ENCODE results near the gene SCGB1D1. TPM values are rescaled to one million over a fixed set of nuclear protein-coding genes. Genes with fewer than 3 reads are reported as not detected.

Gene SCGB1D1
- total and polyA plus RNA-seq, 2 experiments from 2014 or later: not detected

GRCh38 chr11:62208785-62209144, 18.7 kb downstream of the SCGB1D1 start (continued):
- no peak for TF ChIP-seq REST (IDR thresholded peaks at IDR 0.05; ENCODE audit: unreplicated experiment)
- no peak for TF ChIP-seq CREB1 (CRISPR knock-in tag; IDR thresholded peaks at IDR 0.05; ENCODE audit: low read depth)

DNA sequence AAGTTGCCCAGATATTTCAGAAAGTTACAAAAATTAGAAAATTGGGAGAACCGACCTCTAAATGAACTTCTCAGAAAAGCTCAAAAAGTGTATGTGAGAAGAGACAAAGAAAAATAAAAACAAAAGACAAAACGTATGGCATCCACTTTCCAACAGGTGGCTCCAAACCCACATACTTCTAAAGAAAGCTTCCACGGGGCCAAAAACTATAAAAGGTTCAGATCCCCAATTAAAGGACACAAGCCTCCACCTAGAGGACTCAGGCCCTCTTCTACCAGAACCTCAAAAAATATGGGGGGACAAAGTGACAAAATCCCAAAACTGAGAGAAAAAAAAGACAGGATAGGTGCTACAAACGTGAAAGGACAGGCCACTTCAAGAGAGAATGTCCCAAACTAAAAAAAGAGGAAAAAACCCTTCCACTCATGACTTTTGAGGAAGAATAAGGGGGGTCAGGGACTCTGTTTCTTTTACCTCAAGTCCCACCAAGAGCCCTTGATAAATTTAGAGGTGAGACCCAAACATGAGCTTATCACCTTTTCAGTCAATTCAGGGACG, 27.3 kb downstream of the SCGB1D1 start:
- Histone ChIP-seq H3K79me2 (replicated peaks; ENCODE audit: insufficient read depth) (no peaks in the 10 kb centered on the region), H3K4me3 (no peak overlapping the region), H2AFZ (no peak overlapping the region), H3K27ac (ENCODE audit: low read depth) (no peak overlapping the region), H3K36me3 (ENCODE audit: insufficient read depth) (no peaks in the 10 kb centered on the region; the same call in 1 of the 2 replicates), H3K4me1 (ENCODE audit: insufficient read depth) (no peaks in the 10 kb centered on the region), H3K9me2 (ENCODE audit: insufficient read depth) (no peaks in the 10 kb centered on the region), H4K20me1 (replicated peaks; ENCODE audit: insufficient read depth) (no peaks in the 10 kb centered on the region), H3K4me2 (no peak overlapping the region), H3F3A (replicated peaks; ENCODE audit: low read depth) (no peaks in the 10 kb centered on the region), H3K27me3 (ENCODE audit: insufficient read depth) (no peaks in the 10 kb centered on the region)
- Mint-ChIP-seq H3K36me3 (ENCODE audit: low read depth) (peaks cover 3% of the 10 kb centered on the region; the same call in 1 of the 3 replicates), H3K4me3 (no peak overlapping the region), H3K4me1 (no peaks in the 10 kb centered on the region), H3K27me3 (ENCODE audit: insufficient read depth, low read depth, poor library complexity) (peaks cover 5% of the 10 kb centered on the region), H3K9me3 (peaks cover 12% of the 10 kb centered on the region), H3K27ac (no peak overlapping the region)
- TF ChIP-seq EZH2 (IDR thresholded peaks at IDR 0.05; ENCODE audit: low read depth, unreplicated experiment) (no peak), ZNF114 (CRISPR knock-in tag; IDR thresholded peaks at IDR 0.05) (no peak), CTCF (conservative IDR thresholded peaks at IDR 0.05; ENCODE audit: low read depth in 2 of 2) (peak; percentile 70 to 75)
- ATAC-seq: peak; percentile 62
- peak; percentile 75 for DNase-seq (ENCODE audit: low spot score)

- Histone ChIP-seq H3K4me2 (no peak overlapping the region), H3F3A (replicated peaks; ENCODE audit: low read depth) (no peaks in the 10 kb centered on the region), H3K27me3 (ENCODE audit: insufficient read depth) (no peaks in the 10 kb centered on the region), H2AFZ (no peak overlapping the region), H4K20me1 (replicated peaks; ENCODE audit: insufficient read depth) (no peaks in the 10 kb centered on the region), H3K4me3 (no peak overlapping the region), H3K79me2 (replicated peaks; ENCODE audit: insufficient read depth) (no peaks in the 10 kb centered on the region), H3K4me1 (ENCODE audit: insufficient read depth) (no peaks in the 10 kb centered on the region), H3K36me3 (ENCODE audit: insufficient read depth) (no peaks in the 10 kb centered on the region; the same call in 1 of the 2 replicates), H3K9me2 (ENCODE audit: insufficient read depth) (no peaks in the 10 kb centered on the region), H3K27ac (ENCODE audit: low read depth) (no peak overlapping the region)
- H3K4me3 Mint-ChIP-seq: no peak overlapping the region
- no peaks in the 10 kb centered on the region for H3K4me1 Mint-ChIP-seq
- DNase-seq (ENCODE audit: low spot score) (no peak), ATAC-seq (no peak)
- H3K36me3 Mint-ChIP-seq (ENCODE audit: low read depth): peaks cover 16% of the 10 kb centered on the region
- no peak overlapping the region for H3K27ac Mint-ChIP-seq
- peaks cover 4% of the 10 kb centered on the region for H3K27me3 Mint-ChIP-seq (ENCODE audit: insufficient read depth, low read depth, poor library complexity)
- peaks cover 42% of the 10 kb centered on the region for H3K9me3 Mint-ChIP-seq
- TF ChIP-seq EZH2 (IDR thresholded peaks at IDR 0.05; ENCODE audit: low read depth, unreplicated experiment): no peak
- no peak for TF ChIP-seq NANOG (IDR thresholded peaks at IDR 0.05; ENCODE audit: borderline replicate concordance)
- no peak for TF ChIP-seq CTCF (conservative IDR thresholded peaks at IDR 0.05; ENCODE audit: low read depth in 2 of 2)
- no peak for TF ChIP-seq JUNB (IDR thresholded peaks at IDR 0.05; ENCODE audit: unreplicated experiment)
- no peak for TF ChIP-seq ZNF114 (CRISPR knock-in tag; IDR thresholded peaks at IDR 0.05)
These were observed 31.5 kb downstream of the SCGB1D1 start for GRCh38 chr11:62221498-62221897.

Data from GM23338 (cell line).